ENCODE data around the gene EIF2A. TPM values are rescaled to one million over a fixed set of nuclear protein-coding genes. Genes with fewer than 3 reads are reported as not detected.

EIF2A gene
- total and polyA plus RNA-seq, 2 experiments from 2014 or later, result 34.5 to 112 TPM

DNA sequence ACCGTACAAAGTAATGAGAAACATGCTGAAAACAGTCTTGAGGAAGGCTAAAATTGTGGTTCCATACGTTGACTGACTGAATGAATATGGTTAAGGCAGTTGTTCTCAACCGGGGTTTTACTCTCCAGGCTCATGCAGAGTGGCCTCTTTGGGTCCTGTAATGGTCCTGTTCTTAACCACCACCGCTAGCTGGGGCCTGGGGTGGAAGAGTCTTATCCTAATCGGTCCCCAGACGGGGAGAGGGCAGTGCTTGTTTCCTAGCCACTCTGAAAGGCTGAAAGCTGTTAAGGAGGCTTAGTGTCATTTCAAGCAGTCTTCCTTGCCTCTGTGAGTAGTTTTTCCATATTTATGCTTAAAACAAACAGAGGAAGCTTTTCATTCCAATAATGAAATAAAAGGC, 88.5 kb downstream of the EIF2A start:
- TF ChIP-seq, protein P1, sequence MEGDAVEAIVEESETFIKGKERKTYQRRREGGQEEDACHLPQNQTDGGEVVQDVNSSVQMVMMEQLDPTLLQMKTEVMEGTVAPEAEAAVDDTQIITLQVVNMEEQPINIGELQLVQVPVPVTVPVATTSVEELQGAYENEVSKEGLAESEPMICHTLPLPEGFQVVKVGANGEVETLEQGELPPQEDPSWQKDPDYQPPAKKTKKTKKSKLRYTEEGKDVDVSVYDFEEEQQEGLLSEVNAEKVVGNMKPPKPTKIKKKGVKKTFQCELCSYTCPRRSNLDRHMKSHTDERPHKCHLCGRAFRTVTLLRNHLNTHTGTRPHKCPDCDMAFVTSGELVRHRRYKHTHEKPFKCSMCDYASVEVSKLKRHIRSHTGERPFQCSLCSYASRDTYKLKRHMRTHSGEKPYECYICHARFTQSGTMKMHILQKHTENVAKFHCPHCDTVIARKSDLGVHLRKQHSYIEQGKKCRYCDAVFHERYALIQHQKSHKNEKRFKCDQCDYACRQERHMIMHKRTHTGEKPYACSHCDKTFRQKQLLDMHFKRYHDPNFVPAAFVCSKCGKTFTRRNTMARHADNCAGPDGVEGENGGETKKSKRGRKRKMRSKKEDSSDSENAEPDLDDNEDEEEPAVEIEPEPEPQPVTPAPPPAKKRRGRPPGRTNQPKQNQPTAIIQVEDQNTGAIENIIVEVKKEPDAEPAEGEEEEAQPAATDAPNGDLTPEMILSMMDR (IDR thresholded peaks at IDR 0.05; ENCODE audit: poor library complexity), result no peak
- TF ChIP-seq EZH2phosphoT487 (IDR thresholded peaks at IDR 0.05; ENCODE audit: low read depth, severe bottlenecking, unreplicated experiment), result no peak
- TF ChIP-seq EZH2 (IDR thresholded peaks at IDR 0.05; ENCODE audit: borderline replicate concordance), result no peak
- no peaks in the 10 kb centered on the region for H3K9me3 ChIP-seq (ENCODE audit: low read depth)
- H3K27ac ChIP-seq, result no peak overlapping the region
- H2AFZ ChIP-seq, result no peak overlapping the region
- H4K20me1 ChIP-seq (ENCODE audit: insufficient read depth, poor library complexity, severe bottlenecking), result no peaks in the 10 kb centered on the region
- H3K4me3 ChIP-seq, result no peak overlapping the region
- no peaks in the 10 kb centered on the region for H3K9me2 ChIP-seq (replicated peaks; ENCODE audit: insufficient read depth)
- no peaks in the 10 kb centered on the region for H3K4me1 ChIP-seq (ENCODE audit: insufficient read depth)
- H3K4me2 ChIP-seq, result no peak overlapping the region
- DNase-seq (ENCODE audit: low spot score), result no peak
- no peaks in the 10 kb centered on the region for H3K27me3 ChIP-seq
- WGBS (ENCODE audit: low lambda C conversion rate, missing lambda C conversion rate), result 73% methylated on average over 6 of the region's 6 CpGs
- no peaks in the 10 kb centered on the region for H3K79me2 ChIP-seq
- H3K36me3 ChIP-seq (replicated peaks; ENCODE audit: insufficient read depth, low read depth), result no peaks in the 10 kb centered on the region

DNA sequence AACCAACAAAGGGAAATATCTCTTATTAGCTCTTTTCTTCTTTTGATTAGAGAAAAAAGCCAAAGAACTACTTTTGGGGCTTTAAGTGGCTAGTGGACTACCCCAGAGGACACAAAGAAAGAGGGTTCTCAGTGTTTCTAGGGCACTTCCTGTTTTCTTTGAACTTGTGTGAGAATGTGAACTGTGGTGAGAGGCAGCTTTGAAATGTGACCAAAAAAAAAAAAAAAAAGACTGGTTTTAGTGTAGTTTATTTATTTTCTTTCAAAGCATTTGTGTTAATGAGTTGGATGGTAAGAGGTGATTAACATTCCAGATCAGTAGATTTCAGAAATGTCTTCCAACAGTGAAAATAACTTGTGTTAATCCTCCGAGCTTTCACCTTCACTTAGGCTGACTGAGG, 88.9 kb downstream of the EIF2A start:
- no peak overlapping the region for H2AFZ ChIP-seq
- H3K79me2 ChIP-seq, result no peaks in the 10 kb centered on the region
- H3K27me3 ChIP-seq, result no peaks in the 10 kb centered on the region
- no peaks in the 10 kb centered on the region for H3K4me1 ChIP-seq (ENCODE audit: insufficient read depth)
- no peaks in the 10 kb centered on the region for H3K36me3 ChIP-seq (replicated peaks; ENCODE audit: insufficient read depth, low read depth)
- no peaks in the 10 kb centered on the region for H4K20me1 ChIP-seq (ENCODE audit: insufficient read depth, poor library complexity, severe bottlenecking)
- DNase-seq (ENCODE audit: low spot score), result no peak
- H3K4me2 ChIP-seq, result no peak overlapping the region
- TF ChIP-seq, protein P1 (IDR thresholded peaks at IDR 0.05; ENCODE audit: poor library complexity), result no peak
- no peak for TF ChIP-seq EZH2 (IDR thresholded peaks at IDR 0.05; ENCODE audit: borderline replicate concordance)
- no peak for TF ChIP-seq EZH2phosphoT487 (IDR thresholded peaks at IDR 0.05; ENCODE audit: low read depth, severe bottlenecking, unreplicated experiment)
- 94% methylated on average over 1 of the region's 1 CpG for WGBS (ENCODE audit: low lambda C conversion rate, missing lambda C conversion rate)
- H3K9me2 ChIP-seq (replicated peaks; ENCODE audit: insufficient read depth), result no peaks in the 10 kb centered on the region
- H3K4me3 ChIP-seq, result no peak overlapping the region
- H3K9me3 ChIP-seq (ENCODE audit: low read depth), result no peaks in the 10 kb centered on the region
- H3K27ac ChIP-seq, result no peak overlapping the region

Other genes with a start within 250 kb of the EIF2A start
- gene TSC22D2, start 138.5 kb upstream of the EIF2A start, total RNA-seq, result 25.0 and 34.9 TPM in 2 replicates
- gene TSC22D2, start 138.5 kb upstream of the EIF2A start, polyA plus RNA-seq, result 36.9 and 38.8 TPM in 2 replicates
- gene SERP1, start 291 bp upstream of the EIF2A start, total RNA-seq, result 202 and 233 TPM in 2 replicates
- 157 and 165 TPM in 2 replicates for gene SERP1, start 291 bp upstream of the EIF2A start, polyA plus RNA-seq
- 101 and 175 TPM in 2 replicates for gene SELENOT, start 56.5 kb downstream of the EIF2A start, total RNA-seq
- 109 and 147 TPM in 2 replicates for gene SELENOT, start 56.5 kb downstream of the EIF2A start, polyA plus RNA-seq
- not detected in 2 replicates for gene ERICH6, start 157.1 kb downstream of the EIF2A start, total RNA-seq
- gene ERICH6, start 157.1 kb downstream of the EIF2A start, polyA plus RNA-seq, result 0.61 TPM in 1 of 2 replicates, not detected in the other
- 43.6 and 46.4 TPM in 2 replicates for gene SIAH2, start 216.4 kb downstream of the EIF2A start, total RNA-seq
- 54.3 and 57.9 TPM in 2 replicates for gene SIAH2, start 216.4 kb downstream of the EIF2A start, polyA plus RNA-seq

Measured in hepatocyte (in vitro differentiated cells).